Measurements from ENCODE around the gene C6orf62. TPM values are rescaled to one million over a fixed set of nuclear protein-coding genes. Genes with fewer than 3 reads are reported as not detected.

C6orf62 gene
- total RNA-seq, 2 experiments from 2014 or later: 138 to 153 TPM

- Mint-ChIP-seq H3K4me3 (no peak overlapping the region), H3K27me3 (no peaks in the 10 kb centered on the region), H3K9me3 (no peaks in the 10 kb centered on the region), H3K4me1 (peaks cover 29% of the 10 kb centered on the region), H3K27ac (no peak overlapping the region), H3K36me3 (ENCODE audit: low read depth) (peaks cover 67% of the 10 kb centered on the region)
- ChIA-PET POLR2A (no interaction called here), CTCF (interaction anchor here (0.6 kb wide), 1 partner anchor 65 kb away, joined by 4 read pairs; no protein-coding TSS in a partner anchor)
- no peak for DNase-seq
These were observed 60.1 kb downstream of the C6orf62 start for GRCh38 chr6:24658573-24659560.

GRCh38 chr6:24655215-24655614 lies 63.7 kb downstream of the C6orf62 start:
- H3K27ac Mint-ChIP-seq: peak overlapping the region; percentile 60
- POLR2A ChIA-PET: interaction anchor here (0.6 kb wide), 1 partner anchor 53 kb away, joined by 4 read pairs; no protein-coding TSS in a partner anchor

More at GRCh38 chr6:24655215-24655614, 63.7 kb downstream of the C6orf62 start:
- no peak for DNase-seq
- H3K36me3 Mint-ChIP-seq (ENCODE audit: low read depth): peaks cover 57% of the 10 kb centered on the region
- no peak overlapping the region for H3K4me3 Mint-ChIP-seq
- H3K9me3 Mint-ChIP-seq: no peaks in the 10 kb centered on the region
- H3K27me3 Mint-ChIP-seq: no peaks in the 10 kb centered on the region
- CTCF ChIA-PET: interaction anchor here (0.5 to 1.0 kb wide), 4 partner anchors 10 to 118 kb away, joined by 3 to 4 read pairs (median 3); no protein-coding TSS in a partner anchor
- peaks cover 22% of the 10 kb centered on the region for H3K4me1 Mint-ChIP-seq

Other genes starting within 250 kb of the C6orf62 start
- gene GPLD1, start 229.6 kb downstream of the C6orf62 start, total RNA-seq: under 1 TPM; 0.10 to 0.15 TPM
- gene ALDH5A1, start 224.2 kb downstream of the C6orf62 start, total RNA-seq: 1 to 10 TPM; 3.2 to 3.6 TPM
- under 1 TPM; 0.10 to 0.15 TPM for gene KIAA0319, start 73.0 kb downstream of the C6orf62 start, total RNA-seq
- gene TDP2, start 52.3 kb downstream of the C6orf62 start, total RNA-seq: 10 to 100 TPM; 43.0 to 47.1 TPM
- gene ACOT13, start 52.1 kb downstream of the C6orf62 start, total RNA-seq: 10 to 100 TPM; 16.0 to 18.3 TPM
- 10 to 100 TPM; 63.2 to 70.3 TPM for gene GMNN, start 55.8 kb upstream of the C6orf62 start, total RNA-seq
- gene ARMH2, start 79.8 kb upstream of the C6orf62 start, total RNA-seq: 1 to 10 TPM; 1.8 to 2.3 TPM
- 100 to 1,000 TPM; 287 to 303 TPM for gene RIPOR2, start 216.8 kb upstream of the C6orf62 start, total RNA-seq